B cell (primary cell): ENCODE measurements around the gene TMEM253. TPM values are rescaled to one million over a fixed set of nuclear protein-coding genes. Genes with fewer than 3 reads are reported as not detected.

ENCODE experiments used
- ATAC-seq: fragments of 200-7000 bp; cut with Tn5 transposase; one replicate; pipeline ENCODE4 v1.10.0; 2021; ENCODE audit warnings: low read depth, mild to moderate bottlenecking, moderate number of reproducible peaks, moderate library complexity
- CTCF ChIA-PET: fragments of 350-600 bp; sonication (Branson Sonifier 250); formaldehyde crosslinking; loops from one replicate; lab custom pipeline; 2021; ENCODE audit warnings: antibody characterized with exemption, inconsistent platforms; lab: Charles Lee
- POLR2A ChIA-PET: fragments of 350-600 bp; sonication (Branson Sonifier 250); formaldehyde crosslinking; loops from one replicate; lab custom pipeline; 2021; ENCODE audit warnings: antibody characterized with exemption; lab: Charles Lee
- DNase-seq: peaks from one replicate; pipeline ENCODE4 v3.0.0; 2013
- H2AFZ ChIP-seq: 2 replicates; pipeline ENCODE4 v1.6.1; 2012; ENCODE audit warnings: mild to moderate bottlenecking, low read depth, low read length; ENCODE audit not compliant: insufficient read depth, poor library complexity, severe bottlenecking
- H3K27ac ChIP-seq, 2 donors: 1 replicate in 1 of 2; 2 replicates in 1 of 2; pipeline ENCODE4 v1.5.1; 2012 to 2013; ENCODE audit warnings: low read length in 2 of 2, mild to moderate bottlenecking in 2 of 2, moderate library complexity in 1 of 2
- H3K27me3 ChIP-seq, 4 experiments: fragments of 200-600 bp in 1 of 4; sonication (generic) in 1 of 4; replicated peaks in 1 of 4; 1 replicate in 2 of 4; 2 replicates in 2 of 4; pipeline versions ENCODE4 v1.6.1 to v1.7.0; 2013 to 2016; ENCODE audit warnings: low read length in 3 of 4, mild to moderate bottlenecking in 2 of 4, mixed read lengths in 1 of 4, moderate library complexity in 1 of 4; ENCODE audit not compliant: insufficient read depth in 4 of 4, control insufficient read depth in 3 of 4; ENCODE audit errors: control extremely low read depth in 1 of 4
- H3K36me3 ChIP-seq, 2 experiments: replicated peaks in 1 of 2; 1 replicate in 1 of 2; 2 replicates in 1 of 2; pipeline versions ENCODE4 v1.6.1 to v1.7.1; 2013; ENCODE audit warnings: low read length in 1 of 2; ENCODE audit not compliant: insufficient read depth in 2 of 2, control insufficient read depth in 1 of 2; ENCODE audit errors: control extremely low read depth in 1 of 2, extremely low read depth in 1 of 2
- H3K4me1 ChIP-seq, 2 donors: fragments of 200-600 bp in 1 of 2; sonication (generic) in 1 of 2; 1 replicate in 1 of 2; 2 replicates in 1 of 2; pipeline versions ENCODE4 v1.5.1 to v1.6.1; 2013 to 2017; ENCODE audit warnings: low read length in 2 of 2; ENCODE audit not compliant: control insufficient read depth in 2 of 2, insufficient read depth in 2 of 2
- H3K4me2 ChIP-seq: replicated peaks from 2 replicates; pipeline ENCODE3; 2012; ENCODE audit warnings: mild to moderate bottlenecking, low read depth, low read length; ENCODE audit not compliant: poor library complexity, severe bottlenecking
- H3K4me3 ChIP-seq, 5 experiments: fragments of 200-600 bp in 1 of 5; sonication (generic) in 1 of 5; 1 replicate in 3 of 5; 2 replicates in 2 of 5; pipeline versions ENCODE4 v1.5.1 to v1.7.0; 2011 to 2016; ENCODE audit warnings: low read length in 4 of 5, mild to moderate bottlenecking in 4 of 5, low read depth in 2 of 5, control low read depth in 1 of 5, moderate library complexity in 1 of 5; ENCODE audit not compliant: insufficient read depth in 1 of 5; ENCODE audit errors: control extremely low read depth in 1 of 5, extremely low read depth in 1 of 5
- H3K79me2 ChIP-seq: fragments of 200-600 bp; sonication (generic); one replicate; pipeline ENCODE4 v1.6.0; 2016; ENCODE audit warnings: low read length; ENCODE audit not compliant: control insufficient read depth, insufficient read depth
- H3K9ac ChIP-seq: fragments of 200-600 bp; sonication (generic); 2 replicates; pipeline ENCODE4 v1.6.1; 2017; ENCODE audit warnings: mild to moderate bottlenecking, low read length, moderate library complexity
- H3K9me3 ChIP-seq, 3 donors: one replicate each; pipeline versions ENCODE4 v1.6.1 to v1.7.1; 2013; ENCODE audit warnings: low read length in 2 of 3; ENCODE audit not compliant: control insufficient read depth in 2 of 3, insufficient read depth in 1 of 3; ENCODE audit errors: control extremely low read depth in 1 of 3
- H4K20me1 ChIP-seq: 2 replicates; pipeline ENCODE4 v1.6.0; 2012; ENCODE audit warnings: mild to moderate bottlenecking, low read length; ENCODE audit not compliant: insufficient read depth, control insufficient read depth, poor library complexity, severe bottlenecking
- H3K27ac Mint-ChIP-seq: one replicate; pipeline ENCODE4 v1.8.0; 2021; ENCODE audit warnings: mixed read lengths
- H3K27me3 Mint-ChIP-seq: one replicate; pipeline ENCODE4 v1.8.0; 2021; ENCODE audit warnings: mixed read lengths
- H3K4me1 Mint-ChIP-seq: one replicate; pipeline ENCODE4 v1.8.0; 2021; ENCODE audit warnings: mixed read lengths
- H3K4me3 Mint-ChIP-seq: one replicate; pipeline ENCODE4 v1.8.0; 2021; ENCODE audit warnings: mixed read lengths
- H3K9me3 Mint-ChIP-seq: one replicate; pipeline ENCODE4 v1.8.0; 2022; ENCODE audit warnings: mixed read lengths; ENCODE audit not compliant: insufficient read depth
- EZH2 ChIP-seq: IDR thresholded peaks from 2 replicates; pipeline ENCODE4 v1.6.1; 2012; ENCODE audit warnings: borderline replicate concordance, low read depth, mild to moderate bottlenecking, moderate library complexity, low read length; ENCODE audit not compliant: insufficient read depth, poor library complexity, severe bottlenecking
- WGBS: methylation state at CpG from one replicate; pipeline ENCODE4 v1.1.5; 2013; ENCODE audit warnings: missing lambda C conversion rate; ENCODE audit not compliant: insufficient coverage; 5-methylcytosine and 5-hydroxymethylcytosine counted together
- intact Hi-C: fragments of 100-400 bp; cut with micrococcal nuclease; formaldehyde crosslinking; loops from one replicate; pipeline ENCODE4 v1.10.0; 2022
- polyA plus RNA-seq: library from polyadenylated mRNA; depleted of rRNA; stranded (reverse); fragments of >200 nt; gene quantifications from 2 replicates; pipeline ENCODE4 v1.2.3, GENCODE V29; 2012
- total RNA-seq, 2 donors: library from RNA; stranded (reverse); fragments of 120-200 nt in 1 of 2; gene quantifications; 1 replicate in 1 of 2; 2 replicates in 1 of 2; pipeline versions ENCODE4 v1.2.3 to v1.2.4, GENCODE V29; 2013 to 2022
- TF ChIP-seq, protein P1 (sequence below): fragments of 200-600 bp; IDR thresholded peaks from one replicate; pipeline ENCODE4 v1.8.0; 2022; ENCODE audit warnings: antibody characterized with exemption, mild to moderate bottlenecking

The TMEM253 gene
- total and polyA plus RNA-seq, 2 donors (not counting 1 experiment from before 2014, with no cell fraction given), result not detected

DNA sequence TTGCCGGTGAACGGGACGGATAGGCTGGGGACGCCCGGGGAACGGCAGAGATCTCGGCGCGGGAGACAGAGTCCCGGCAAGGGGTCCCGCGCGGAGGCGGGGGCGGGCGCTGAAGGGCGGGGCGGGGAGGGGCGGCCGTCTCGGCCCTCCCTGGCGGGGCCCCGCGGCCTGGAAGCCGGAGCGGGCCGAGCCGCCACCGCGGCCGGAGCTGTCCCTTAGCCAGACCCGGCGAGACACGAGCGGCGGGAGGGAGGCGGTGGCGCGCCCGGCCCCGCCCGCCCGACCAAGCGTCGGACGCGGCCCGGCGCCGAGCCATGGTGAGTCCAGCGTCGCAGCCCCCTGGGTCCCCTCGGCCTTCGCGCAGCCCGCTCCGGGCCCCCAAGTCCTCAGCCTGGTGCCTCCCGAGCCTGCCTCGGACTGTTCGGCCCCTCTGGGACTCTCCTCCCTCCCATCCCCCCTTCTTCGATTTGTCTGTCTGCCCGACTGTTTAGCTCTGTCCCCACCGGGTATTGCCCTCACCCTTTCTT, 30.7 kb upstream of the TMEM253 start, which contains the start of gene ARHGEF40:
Gene ARHGEF40, plus strand, starts transcription at position 222 of the 527 bp plus-strand sequence. Its CDS starts 93 bp downstream, at position 315.
- H3K27ac ChIP-seq, result no peak within 1 kb of the TSS

More for the DNA sequence above, 30.7 kb upstream of the TMEM253 start, which contains the start of gene ARHGEF40:
- H3K4me2 ChIP-seq, result peak within 1 kb of the TSS; percentile 97
- H3K9ac ChIP-seq, result peak within 1 kb of the TSS; percentile 70
- peak within 1 kb of the TSS; percentile 43 for H2AFZ ChIP-seq
- Mint-ChIP-seq H3K27ac (peak within 1 kb of the TSS; percentile 73), H3K27me3 (peaks cover 32% of the 10 kb centered on the region), H3K4me3 (peak within 1 kb of the TSS; percentile 93), H3K4me1 (peaks cover 44% of the 10 kb centered on the region), H3K9me3 (no peaks in the 10 kb centered on the region)
- ATAC-seq, result peak; percentile 5
- peaks cover 0 to 9% (median 0%) of the 10 kb centered on the region in 3 donors for H3K9me3 ChIP-seq
- H4K20me1 ChIP-seq, result no peaks in the 10 kb centered on the region
- ChIA-PET CTCF (interaction anchor here (0.7 to 6.2 kb wide), 9 partner anchors 13 to 99 kb away, joined by 3 to 133 read pairs (median 6); no protein-coding TSS in a partner anchor), POLR2A (interaction anchor here (0.9 to 2.7 kb wide), 5 partner anchors 22 to 81 kb away, joined by 3 to 27 read pairs (median 8); partner anchors contain the start of genes NDRG2 and ZNF219)
- no peaks in the 10 kb centered on the region for H3K36me3 ChIP-seq
- no peaks in the 10 kb centered on the region for H3K79me2 ChIP-seq
- H3K27me3 ChIP-seq, result peaks cover 0 to 50% (median 18%) of the 10 kb centered on the region in 4 experiments
- peaks cover 34 to 40% of the 10 kb centered on the region in 2 donors for H3K4me1 ChIP-seq
- DNase-seq, result peak; percentile 55
- intact Hi-C loops, result loop anchor here (2.0 kb wide), 1 partner anchor 45 kb away; the partner anchor contains the start of gene NDRG2
- TF ChIP-seq, protein P1, sequence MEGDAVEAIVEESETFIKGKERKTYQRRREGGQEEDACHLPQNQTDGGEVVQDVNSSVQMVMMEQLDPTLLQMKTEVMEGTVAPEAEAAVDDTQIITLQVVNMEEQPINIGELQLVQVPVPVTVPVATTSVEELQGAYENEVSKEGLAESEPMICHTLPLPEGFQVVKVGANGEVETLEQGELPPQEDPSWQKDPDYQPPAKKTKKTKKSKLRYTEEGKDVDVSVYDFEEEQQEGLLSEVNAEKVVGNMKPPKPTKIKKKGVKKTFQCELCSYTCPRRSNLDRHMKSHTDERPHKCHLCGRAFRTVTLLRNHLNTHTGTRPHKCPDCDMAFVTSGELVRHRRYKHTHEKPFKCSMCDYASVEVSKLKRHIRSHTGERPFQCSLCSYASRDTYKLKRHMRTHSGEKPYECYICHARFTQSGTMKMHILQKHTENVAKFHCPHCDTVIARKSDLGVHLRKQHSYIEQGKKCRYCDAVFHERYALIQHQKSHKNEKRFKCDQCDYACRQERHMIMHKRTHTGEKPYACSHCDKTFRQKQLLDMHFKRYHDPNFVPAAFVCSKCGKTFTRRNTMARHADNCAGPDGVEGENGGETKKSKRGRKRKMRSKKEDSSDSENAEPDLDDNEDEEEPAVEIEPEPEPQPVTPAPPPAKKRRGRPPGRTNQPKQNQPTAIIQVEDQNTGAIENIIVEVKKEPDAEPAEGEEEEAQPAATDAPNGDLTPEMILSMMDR, result no peak
- TF ChIP-seq EZH2, result no peak
- under 1% methylated on average over 63 of the region's 63 CpGs for WGBS
- peak within 1 kb of the TSS; percentile 17 to 69 (median 53) for H3K4me3 ChIP-seq
